GM23338 (cell line): ENCODE results near the gene RANGAP1. TPM values are rescaled to one million over a fixed set of nuclear protein-coding genes. Genes with fewer than 3 reads are reported as not detected.

ENCODE experiments used
- ATAC-seq: fragments of 200-7000 bp; cut with Tn5 transposase; 3 replicates; pipeline ENCODE4 v1.9.1; 2020
- DNase-seq: peaks from one replicate; pipeline ENCODE4 v3.0.0-alpha.2; 2015; ENCODE audit warnings: low spot score
- H2AFZ ChIP-seq: fragments of 200-600 bp; sonication (generic); 2 replicates; pipeline ENCODE4 v1.8.0; 2016; ENCODE audit warnings: antibody characterized with exemption, mild to moderate bottlenecking, moderate library complexity
- H3F3A ChIP-seq: fragments of 200-600 bp; sonication (generic); replicated peaks from 2 replicates; pipeline ENCODE4 v1.8.0; 2017; ENCODE audit warnings: antibody characterized with exemption, mixed run types, low read depth
- H3K27ac ChIP-seq: fragments of 200-600 bp; sonication (generic); 2 replicates; pipeline ENCODE4 v1.6.1; 2016; ENCODE audit warnings: low read depth
- H3K27me3 ChIP-seq: fragments of 200-600 bp; sonication (generic); 2 replicates; pipeline ENCODE4 v1.8.0; 2016; ENCODE audit warnings: mild to moderate bottlenecking, mixed run types, moderate library complexity; ENCODE audit not compliant: insufficient read depth
- H3K36me3 ChIP-seq: fragments of 200-600 bp; sonication (generic); 2 replicates; pipeline ENCODE4 v1.8.0; 2016; ENCODE audit warnings: mild to moderate bottlenecking; ENCODE audit not compliant: insufficient read depth
- H3K4me1 ChIP-seq: fragments of 200-600 bp; sonication (generic); 2 replicates; pipeline ENCODE4 v1.8.0; 2016; ENCODE audit warnings: mild to moderate bottlenecking, moderate library complexity; ENCODE audit not compliant: insufficient read depth
- H3K4me2 ChIP-seq: fragments of 200-600 bp; sonication (generic); 2 replicates; pipeline ENCODE4 v1.7.1; 2017; ENCODE audit warnings: mixed run types
- H3K4me3 ChIP-seq: fragments of 200-600 bp; sonication (generic); 2 replicates; pipeline ENCODE4 v1.6.1; 2016; ENCODE audit warnings: mixed run types
- H3K79me2 ChIP-seq: fragments of 200-600 bp; sonication (generic); replicated peaks from 2 replicates; pipeline ENCODE4 v1.8.0; 2017; ENCODE audit warnings: mild to moderate bottlenecking; ENCODE audit not compliant: insufficient read depth
- H3K9me2 ChIP-seq: fragments of 200-600 bp; sonication (generic); 2 replicates; pipeline ENCODE4 v1.8.0; 2017; ENCODE audit not compliant: insufficient read depth
- H4K20me1 ChIP-seq: fragments of 200-600 bp; sonication (generic); replicated peaks from 2 replicates; pipeline ENCODE4 v1.8.0; 2017; ENCODE audit warnings: mild to moderate bottlenecking; ENCODE audit not compliant: insufficient read depth
- H3K27ac Mint-ChIP-seq: 2 replicates; pipeline ENCODE4 v1.8.0; 2020; ENCODE audit warnings: inconsistent platforms, mild to moderate bottlenecking, moderate library complexity, mixed read lengths
- H3K27me3 Mint-ChIP-seq: 3 replicates; pipeline ENCODE4 v1.8.0; 2022; ENCODE audit warnings: low read depth, mild to moderate bottlenecking, moderate library complexity, mixed read lengths, inconsistent platforms; ENCODE audit not compliant: insufficient read depth, poor library complexity
- H3K36me3 Mint-ChIP-seq: 3 replicates; pipeline ENCODE4 v1.8.0; 2021; ENCODE audit warnings: low read depth, mild to moderate bottlenecking, inconsistent platforms, moderate library complexity, mixed read lengths
- H3K4me1 Mint-ChIP-seq: 3 replicates; pipeline ENCODE4 v1.8.0; 2020; ENCODE audit warnings: mild to moderate bottlenecking, inconsistent platforms, mixed read lengths
- H3K4me3 Mint-ChIP-seq: 3 replicates; pipeline ENCODE4 v1.8.0; 2021; ENCODE audit warnings: moderate library complexity, mild to moderate bottlenecking, inconsistent platforms, mixed read lengths
- H3K9me3 Mint-ChIP-seq: 3 replicates; pipeline ENCODE4 v1.8.0; 2020; ENCODE audit warnings: moderate library complexity, mild to moderate bottlenecking, inconsistent platforms, mixed read lengths
- CREB1 ChIP-seq: fragments of 250-450 bp; sonication (Bioruptor Pico); IDR thresholded peaks from 2 replicates; pipeline ENCODE4 v1.5.0; 2020; ENCODE audit warnings: low read depth, mild to moderate bottlenecking, moderate library complexity
- EZH2 ChIP-seq: fragments of 200-600 bp; sonication (generic); IDR thresholded peaks from one replicate; pipeline ENCODE4 v1.8.0; 2017; ENCODE audit warnings: antibody characterized with exemption, mild to moderate bottlenecking, low read depth; ENCODE audit not compliant: unreplicated experiment
- EZH2phosphoT487 ChIP-seq: fragments of 200-600 bp; sonication (generic); IDR thresholded peaks from one replicate; pipeline ENCODE4 v1.8.1; 2018; ENCODE audit warnings: antibody characterized with exemption; ENCODE audit not compliant: unreplicated experiment
- JUNB ChIP-seq: IDR thresholded peaks from one replicate; pipeline ENCODE4 v1.6.1; 2016; ENCODE audit warnings: antibody characterized with exemption; ENCODE audit not compliant: unreplicated experiment
- NANOG ChIP-seq: IDR thresholded peaks from 2 replicates; pipeline ENCODE4 v1.6.1; 2016; ENCODE audit warnings: antibody characterized with exemption, borderline replicate concordance
- POLR2AphosphoS5 ChIP-seq: IDR thresholded peaks from 2 replicates; pipeline ENCODE4 v1.6.1; 2016; ENCODE audit warnings: antibody characterized with exemption, low read depth
- ZNF114 ChIP-seq: fragments of 250-450 bp; sonication (Bioruptor Pico); IDR thresholded peaks from 2 replicates; pipeline ENCODE4 v1.5.0; 2020; ENCODE audit warnings: mild to moderate bottlenecking, moderate library complexity
- ZNF331 ChIP-seq: fragments of 250-450 bp; sonication (Bioruptor Pico); IDR thresholded peaks from 2 replicates; pipeline ENCODE4 v1.5.0; 2020; ENCODE audit warnings: low read depth, mild to moderate bottlenecking, moderate library complexity
- polyA plus RNA-seq: library from polyadenylated mRNA; unstranded; fragments of >200 nt; fragmentation: Nextera tagmentation; extraction: Ambion mirVana; gene quantifications from 2 replicates; pipeline ENCODE4 v1.2.1, GENCODE V29; 2016
- total RNA-seq: library from RNA; depleted of rRNA; stranded (reverse); fragments of >200 nt; shearing (Covaris generic); gene quantifications from 2 replicates; pipeline ENCODE4 v1.2.3, GENCODE V29; 2014
- TF ChIP-seq, protein P1 (sequence below): fragments of 250-450 bp; sonication (Bioruptor Pico); IDR thresholded peaks from 2 replicates; pipeline ENCODE4 v1.5.0; 2020; ENCODE audit warnings: mild to moderate bottlenecking, moderate library complexity
- TF ChIP-seq, protein P2 (sequence below), 2 experiments: fragments of 200-600 bp in 1 of 2; sonication (generic) in 1 of 2; conservative IDR thresholded peaks; 2 replicates each; pipeline versions ENCODE4 v1.5.1 to v1.6.1; 2016 to 2017; ENCODE audit warnings: antibody characterized with exemption in 2 of 2, low read depth in 2 of 2, mild to moderate bottlenecking in 2 of 2, moderate library complexity in 1 of 2
- TF ChIP-seq, protein P3 (sequence below): IDR thresholded peaks from 2 replicates; pipeline ENCODE4 v1.6.1; 2016; ENCODE audit warnings: antibody characterized with exemption

The RANGAP1 gene
- total and polyA plus RNA-seq, 2 experiments from 2014 or later, result 54.7 to 141 TPM

DNA sequence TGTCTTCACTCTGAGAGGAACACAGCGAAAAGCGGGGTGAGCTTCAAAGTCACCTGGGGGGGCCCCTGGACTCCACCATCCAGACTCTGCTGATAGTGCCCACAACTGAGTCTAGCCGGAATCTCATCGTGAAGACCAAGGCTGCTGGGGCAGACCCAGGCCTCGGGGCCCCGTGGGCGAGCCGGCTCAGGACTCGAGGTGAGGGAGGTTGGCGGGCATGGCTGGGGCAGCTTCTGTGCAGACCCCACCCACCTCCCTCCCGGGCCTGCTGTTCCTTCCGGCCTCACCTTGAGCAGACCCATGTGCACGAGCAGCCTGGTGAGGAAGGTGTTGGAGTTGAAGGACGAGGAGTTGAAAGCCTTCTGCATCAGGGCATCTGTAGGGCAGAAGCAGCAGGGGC lies 36.5 kb downstream of the RANGAP1 start:
- H3K36me3 ChIP-seq, result peaks cover 50% of the 10 kb centered on the region
- no peaks in the 10 kb centered on the region for H3K4me1 ChIP-seq
- H3K36me3 Mint-ChIP-seq, result peaks cover 80% of the 10 kb centered on the region

DNA sequence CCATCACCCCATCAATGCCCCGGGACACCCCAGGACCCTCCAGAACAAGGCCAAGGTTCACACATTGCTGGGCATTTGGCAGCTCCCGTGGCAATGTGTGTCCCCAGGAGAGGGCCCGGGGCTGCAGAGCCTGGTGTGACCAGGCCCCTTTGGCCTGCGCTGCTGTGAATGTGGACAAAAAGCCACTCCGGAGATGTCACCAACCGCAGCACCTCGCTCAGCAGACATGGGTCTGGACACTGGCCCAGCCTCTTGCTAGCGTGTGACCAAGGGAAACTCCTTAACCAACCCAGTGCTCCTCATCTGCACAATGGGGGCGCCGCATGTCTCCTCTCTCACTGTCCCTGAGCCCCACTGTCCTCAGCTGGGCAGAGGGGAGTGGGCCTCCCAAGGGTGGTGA lies 37.2 kb downstream of the RANGAP1 start:
- TF ChIP-seq EZH2 (no peak), EZH2phosphoT487 (no peak), ZNF331 (CRISPR knock-in tag) (no peak), CREB1 (CRISPR knock-in tag) (no peak), JUNB (no peak), NANOG (no peak), ZNF114 (CRISPR knock-in tag) (no peak)
- TF ChIP-seq, protein P1, sequence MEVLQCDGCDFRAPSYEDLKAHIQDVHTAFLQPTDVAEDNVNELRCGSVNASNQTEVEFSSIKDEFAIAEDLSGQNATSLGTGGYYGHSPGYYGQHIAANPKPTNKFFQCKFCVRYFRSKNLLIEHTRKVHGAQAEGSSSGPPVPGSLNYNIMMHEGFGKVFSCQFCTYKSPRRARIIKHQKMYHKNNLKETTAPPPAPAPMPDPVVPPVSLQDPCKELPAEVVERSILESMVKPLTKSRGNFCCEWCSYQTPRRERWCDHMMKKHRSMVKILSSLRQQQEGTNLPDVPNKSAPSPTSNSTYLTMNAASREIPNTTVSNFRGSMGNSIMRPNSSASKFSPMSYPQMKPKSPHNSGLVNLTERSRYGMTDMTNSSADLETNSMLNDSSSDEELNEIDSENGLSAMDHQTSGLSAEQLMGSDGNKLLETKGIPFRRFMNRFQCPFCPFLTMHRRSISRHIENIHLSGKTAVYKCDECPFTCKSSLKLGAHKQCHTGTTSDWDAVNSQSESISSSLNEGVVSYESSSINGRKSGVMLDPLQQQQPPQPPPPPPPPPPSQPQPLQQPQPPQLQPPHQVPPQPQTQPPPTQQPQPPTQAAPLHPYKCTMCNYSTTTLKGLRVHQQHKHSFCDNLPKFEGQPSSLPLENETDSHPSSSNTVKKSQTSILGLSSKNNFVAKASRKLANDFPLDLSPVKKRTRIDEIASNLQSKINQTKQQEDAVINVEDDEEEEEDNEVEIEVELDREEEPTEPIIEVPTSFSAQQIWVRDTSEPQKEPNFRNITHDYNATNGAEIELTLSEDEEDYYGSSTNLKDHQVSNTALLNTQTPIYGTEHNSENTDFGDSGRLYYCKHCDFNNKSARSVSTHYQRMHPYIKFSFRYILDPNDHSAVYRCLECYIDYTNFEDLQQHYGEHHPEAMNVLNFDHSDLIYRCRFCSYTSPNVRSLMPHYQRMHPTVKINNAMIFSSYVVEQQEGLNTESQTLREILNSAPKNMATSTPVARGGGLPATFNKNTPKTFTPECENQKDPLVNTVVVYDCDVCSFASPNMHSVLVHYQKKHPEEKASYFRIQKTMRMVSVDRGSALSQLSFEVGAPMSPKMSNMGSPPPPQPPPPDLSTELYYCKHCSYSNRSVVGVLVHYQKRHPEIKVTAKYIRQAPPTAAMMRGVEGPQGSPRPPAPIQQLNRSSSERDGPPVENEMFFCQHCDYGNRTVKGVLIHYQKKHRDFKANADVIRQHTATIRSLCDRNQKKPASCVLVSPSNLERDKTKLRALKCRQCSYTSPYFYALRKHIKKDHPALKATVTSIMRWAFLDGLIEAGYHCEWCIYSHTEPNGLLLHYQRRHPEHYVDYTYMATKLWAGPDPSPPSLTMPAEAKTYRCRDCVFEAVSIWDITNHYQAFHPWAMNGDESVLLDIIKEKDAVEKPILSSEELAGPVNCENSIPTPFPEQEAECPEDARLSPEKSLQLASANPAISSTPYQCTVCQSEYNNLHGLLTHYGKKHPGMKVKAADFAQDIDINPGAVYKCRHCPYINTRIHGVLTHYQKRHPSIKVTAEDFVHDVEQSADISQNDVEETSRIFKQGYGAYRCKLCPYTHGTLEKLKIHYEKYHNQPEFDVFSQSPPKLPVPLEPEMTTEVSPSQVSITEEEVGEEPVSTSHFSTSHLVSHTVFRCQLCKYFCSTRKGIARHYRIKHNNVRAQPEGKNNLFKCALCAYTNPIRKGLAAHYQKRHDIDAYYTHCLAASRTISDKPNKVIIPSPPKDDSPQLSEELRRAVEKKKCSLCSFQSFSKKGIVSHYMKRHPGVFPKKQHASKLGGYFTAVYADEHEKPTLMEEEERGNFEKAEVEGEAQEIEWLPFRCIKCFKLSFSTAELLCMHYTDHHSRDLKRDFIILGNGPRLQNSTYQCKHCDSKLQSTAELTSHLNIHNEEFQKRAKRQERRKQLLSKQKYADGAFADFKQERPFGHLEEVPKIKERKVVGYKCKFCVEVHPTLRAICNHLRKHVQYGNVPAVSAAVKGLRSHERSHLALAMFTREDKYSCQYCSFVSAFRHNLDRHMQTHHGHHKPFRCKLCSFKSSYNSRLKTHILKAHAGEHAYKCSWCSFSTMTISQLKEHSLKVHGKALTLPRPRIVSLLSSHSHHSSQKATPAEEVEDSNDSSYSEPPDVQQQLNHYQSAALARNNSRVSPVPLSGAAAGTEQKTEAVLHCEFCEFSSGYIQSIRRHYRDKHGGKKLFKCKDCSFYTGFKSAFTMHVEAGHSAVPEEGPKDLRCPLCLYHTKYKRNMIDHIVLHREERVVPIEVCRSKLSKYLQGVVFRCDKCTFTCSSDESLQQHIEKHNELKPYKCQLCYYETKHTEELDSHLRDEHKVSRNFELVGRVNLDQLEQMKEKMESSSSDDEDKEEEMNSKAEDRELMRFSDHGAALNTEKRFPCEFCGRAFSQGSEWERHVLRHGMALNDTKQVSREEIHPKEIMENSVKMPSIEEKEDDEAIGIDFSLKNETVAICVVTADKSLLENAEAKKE, result no peak
- TF ChIP-seq, protein P2, sequence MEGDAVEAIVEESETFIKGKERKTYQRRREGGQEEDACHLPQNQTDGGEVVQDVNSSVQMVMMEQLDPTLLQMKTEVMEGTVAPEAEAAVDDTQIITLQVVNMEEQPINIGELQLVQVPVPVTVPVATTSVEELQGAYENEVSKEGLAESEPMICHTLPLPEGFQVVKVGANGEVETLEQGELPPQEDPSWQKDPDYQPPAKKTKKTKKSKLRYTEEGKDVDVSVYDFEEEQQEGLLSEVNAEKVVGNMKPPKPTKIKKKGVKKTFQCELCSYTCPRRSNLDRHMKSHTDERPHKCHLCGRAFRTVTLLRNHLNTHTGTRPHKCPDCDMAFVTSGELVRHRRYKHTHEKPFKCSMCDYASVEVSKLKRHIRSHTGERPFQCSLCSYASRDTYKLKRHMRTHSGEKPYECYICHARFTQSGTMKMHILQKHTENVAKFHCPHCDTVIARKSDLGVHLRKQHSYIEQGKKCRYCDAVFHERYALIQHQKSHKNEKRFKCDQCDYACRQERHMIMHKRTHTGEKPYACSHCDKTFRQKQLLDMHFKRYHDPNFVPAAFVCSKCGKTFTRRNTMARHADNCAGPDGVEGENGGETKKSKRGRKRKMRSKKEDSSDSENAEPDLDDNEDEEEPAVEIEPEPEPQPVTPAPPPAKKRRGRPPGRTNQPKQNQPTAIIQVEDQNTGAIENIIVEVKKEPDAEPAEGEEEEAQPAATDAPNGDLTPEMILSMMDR (conservative IDR thresholded peaks at IDR 0.05; ENCODE audit: low read depth in 2 of 2), result no peak
- TF ChIP-seq, protein P3, sequence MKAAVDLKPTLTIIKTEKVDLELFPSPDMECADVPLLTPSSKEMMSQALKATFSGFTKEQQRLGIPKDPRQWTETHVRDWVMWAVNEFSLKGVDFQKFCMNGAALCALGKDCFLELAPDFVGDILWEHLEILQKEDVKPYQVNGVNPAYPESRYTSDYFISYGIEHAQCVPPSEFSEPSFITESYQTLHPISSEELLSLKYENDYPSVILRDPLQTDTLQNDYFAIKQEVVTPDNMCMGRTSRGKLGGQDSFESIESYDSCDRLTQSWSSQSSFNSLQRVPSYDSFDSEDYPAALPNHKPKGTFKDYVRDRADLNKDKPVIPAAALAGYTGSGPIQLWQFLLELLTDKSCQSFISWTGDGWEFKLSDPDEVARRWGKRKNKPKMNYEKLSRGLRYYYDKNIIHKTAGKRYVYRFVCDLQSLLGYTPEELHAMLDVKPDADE, result no peak
- Histone ChIP-seq H4K20me1 (peaks cover 5% of the 10 kb centered on the region), H3K79me2 (no peaks in the 10 kb centered on the region), H3K4me1 (no peaks in the 10 kb centered on the region), H3F3A (peaks cover 29% of the 10 kb centered on the region), H3K27ac (no peak overlapping the region), H3K4me3 (no peak overlapping the region), H3K36me3 (peaks cover 44% of the 10 kb centered on the region), H2AFZ (no peak overlapping the region), H3K27me3 (no peaks in the 10 kb centered on the region), H3K9me2 (no peaks in the 10 kb centered on the region), H3K4me2 (no peak overlapping the region)
- no peak overlapping the region for H3K27ac Mint-ChIP-seq
- H3K4me3 Mint-ChIP-seq, result no peak overlapping the region
- DNase-seq (no peak), ATAC-seq (no peak)
- H3K27me3 Mint-ChIP-seq, result peaks cover 2% of the 10 kb centered on the region
- no peaks in the 10 kb centered on the region for H3K9me3 Mint-ChIP-seq
- peaks cover 73% of the 10 kb centered on the region for H3K36me3 Mint-ChIP-seq
- H3K4me1 Mint-ChIP-seq, result no peaks in the 10 kb centered on the region

More for the DNA sequence above, 36.5 kb downstream of the RANGAP1 start:
- Histone ChIP-seq H3K4me2 (no peak overlapping the region), H3K9me2 (no peaks in the 10 kb centered on the region), H3F3A (peaks cover 29% of the 10 kb centered on the region), H3K27ac (no peak overlapping the region), H3K27me3 (no peaks in the 10 kb centered on the region), H2AFZ (no peak overlapping the region), H3K79me2 (no peaks in the 10 kb centered on the region), H4K20me1 (peaks cover 5% of the 10 kb centered on the region), H3K4me3 (no peak overlapping the region)
- Mint-ChIP-seq H3K27me3 (peaks cover 2% of the 10 kb centered on the region), H3K4me1 (no peaks in the 10 kb centered on the region), H3K4me3 (no peak overlapping the region), H3K9me3 (no peaks in the 10 kb centered on the region), H3K27ac (no peak overlapping the region)
- ATAC-seq (no peak), DNase-seq (no peak)
- no peak for TF ChIP-seq ZNF331 (CRISPR knock-in tag)
- TF ChIP-seq JUNB, result no peak
- no peak for TF ChIP-seq NANOG
- TF ChIP-seq POLR2AphosphoS5, result no peak
- no peak for TF ChIP-seq ZNF114 (CRISPR knock-in tag)
- TF ChIP-seq, protein P3, result no peak
